Breast epithelium (tissue), 4 donors: ENCODE data around the gene CIZ1. TPM values are rescaled to one million over a fixed set of nuclear protein-coding genes. Genes with fewer than 3 reads are reported as not detected.

Source experiments
- DNase-seq, 2 donors: peaks; one replicate each; pipeline ENCODE4 v3.0.0-alpha.2; 2019; ENCODE audit warnings: low spot score in 2 of 2
- H3K27ac ChIP-seq, 2 donors: fragments of 200-600 bp; sonication (generic) in 1 of 2; one replicate each; pipeline ENCODE4 v1.5.1; 2016 to 2019; ENCODE audit warnings: mild to moderate bottlenecking in 1 of 2
- H3K27me3 ChIP-seq, 2 donors: fragments of 200-600 bp; sonication (generic) in 1 of 2; one replicate each; pipeline versions ENCODE4 v1.5.1 to v1.6.0; 2017 to 2019; ENCODE audit warnings: control low read depth in 1 of 2, mild to moderate bottlenecking in 1 of 2
- H3K36me3 ChIP-seq: fragments of 200-600 bp; one replicate; pipeline ENCODE4 v1.5.1; 2019
- H3K4me1 ChIP-seq, 2 donors: fragments of 200-600 bp; sonication (generic); one replicate each; pipeline ENCODE4 v1.5.1; 2016 to 2019; ENCODE audit warnings: control low read depth in 1 of 2
- H3K4me3 ChIP-seq, 3 donors: fragments of 200-600 bp; sonication (generic); 1 replicate in 2 of 3; 2 replicates in 1 of 3; pipeline ENCODE4 v1.5.1; 2016 to 2019; ENCODE audit warnings: mild to moderate bottlenecking in 3 of 3, moderate library complexity in 2 of 3
- H3K9me3 ChIP-seq, 2 donors: fragments of 200-600 bp; sonication (generic) in 1 of 2; one replicate each; pipeline ENCODE4 v1.5.1; 2016 to 2019; ENCODE audit warnings: control low read depth in 1 of 2
- POLR2A ChIP-seq: fragments of 450-650 bp; IDR thresholded peaks from one replicate; pipeline ENCODE4 v1.6.1; 2016; ENCODE audit warnings: antibody characterized with exemption, mild to moderate bottlenecking, moderate library complexity
- POLR2AphosphoS5 ChIP-seq, 3 donors: sonication (generic); formaldehyde crosslinking; IDR thresholded peaks; one replicate each; pipeline ENCODE4 v1.6.1; 2017; ENCODE audit warnings: antibody characterized with exemption in 3 of 3
- intact Hi-C: fragments of 100-400 bp; cut with DNase I; formaldehyde crosslinking; loops from one replicate; pipeline ENCODE4 v1.15.1; 2023; ENCODE audit warnings: low total_unique reads
- total RNA-seq, 3 donors: library from RNA; depleted of rRNA; stranded (reverse); fragments of >200 nt; gene quantifications; one replicate each; pipeline ENCODE4 v1.1.0, GENCODE V29; 2016
- TF ChIP-seq, protein P1 (sequence below), 3 donors: fragments of 450-650 bp; IDR thresholded peaks; one replicate each; pipeline ENCODE4 v1.5.1; 2016 to 2017; ENCODE audit warnings: antibody characterized with exemption in 3 of 3, mild to moderate bottlenecking in 3 of 3, moderate library complexity in 3 of 3

CIZ1 gene
- total RNA-seq, 3 donors from 2014 or later, result 54.1 to 71.8 (median 58.4) TPM

DNA sequence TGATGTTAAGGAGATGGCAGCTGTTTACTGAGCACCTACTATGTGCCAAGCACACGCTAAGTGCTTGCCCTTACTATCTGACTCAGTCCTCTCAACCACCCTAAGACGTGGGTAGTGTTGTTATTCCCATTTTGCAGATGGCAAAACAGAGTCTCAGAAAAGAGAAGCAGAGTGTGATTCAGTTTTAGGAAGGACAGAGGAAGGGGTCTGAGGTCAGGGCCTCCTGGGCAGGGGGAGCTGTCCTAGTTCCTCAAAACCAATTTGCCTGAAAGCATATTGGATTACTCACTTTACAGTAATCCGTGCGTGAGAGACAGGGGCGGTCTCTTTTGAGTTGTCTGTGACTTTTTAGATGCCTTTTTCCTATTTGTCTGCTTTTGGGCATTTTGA lies 35.0 kb upstream of the CIZ1 start:
- no peaks in the 10 kb centered on the region for H3K36me3 ChIP-seq
- no peaks in the 10 kb centered on the region for H3K4me1 ChIP-seq
- TF ChIP-seq POLR2A (no peak), POLR2AphosphoS5 (IDR thresholded peaks at IDR 0.05) (no peak)
- TF ChIP-seq, protein P1, sequence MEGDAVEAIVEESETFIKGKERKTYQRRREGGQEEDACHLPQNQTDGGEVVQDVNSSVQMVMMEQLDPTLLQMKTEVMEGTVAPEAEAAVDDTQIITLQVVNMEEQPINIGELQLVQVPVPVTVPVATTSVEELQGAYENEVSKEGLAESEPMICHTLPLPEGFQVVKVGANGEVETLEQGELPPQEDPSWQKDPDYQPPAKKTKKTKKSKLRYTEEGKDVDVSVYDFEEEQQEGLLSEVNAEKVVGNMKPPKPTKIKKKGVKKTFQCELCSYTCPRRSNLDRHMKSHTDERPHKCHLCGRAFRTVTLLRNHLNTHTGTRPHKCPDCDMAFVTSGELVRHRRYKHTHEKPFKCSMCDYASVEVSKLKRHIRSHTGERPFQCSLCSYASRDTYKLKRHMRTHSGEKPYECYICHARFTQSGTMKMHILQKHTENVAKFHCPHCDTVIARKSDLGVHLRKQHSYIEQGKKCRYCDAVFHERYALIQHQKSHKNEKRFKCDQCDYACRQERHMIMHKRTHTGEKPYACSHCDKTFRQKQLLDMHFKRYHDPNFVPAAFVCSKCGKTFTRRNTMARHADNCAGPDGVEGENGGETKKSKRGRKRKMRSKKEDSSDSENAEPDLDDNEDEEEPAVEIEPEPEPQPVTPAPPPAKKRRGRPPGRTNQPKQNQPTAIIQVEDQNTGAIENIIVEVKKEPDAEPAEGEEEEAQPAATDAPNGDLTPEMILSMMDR (IDR thresholded peaks at IDR 0.05), result no peak

DNA sequence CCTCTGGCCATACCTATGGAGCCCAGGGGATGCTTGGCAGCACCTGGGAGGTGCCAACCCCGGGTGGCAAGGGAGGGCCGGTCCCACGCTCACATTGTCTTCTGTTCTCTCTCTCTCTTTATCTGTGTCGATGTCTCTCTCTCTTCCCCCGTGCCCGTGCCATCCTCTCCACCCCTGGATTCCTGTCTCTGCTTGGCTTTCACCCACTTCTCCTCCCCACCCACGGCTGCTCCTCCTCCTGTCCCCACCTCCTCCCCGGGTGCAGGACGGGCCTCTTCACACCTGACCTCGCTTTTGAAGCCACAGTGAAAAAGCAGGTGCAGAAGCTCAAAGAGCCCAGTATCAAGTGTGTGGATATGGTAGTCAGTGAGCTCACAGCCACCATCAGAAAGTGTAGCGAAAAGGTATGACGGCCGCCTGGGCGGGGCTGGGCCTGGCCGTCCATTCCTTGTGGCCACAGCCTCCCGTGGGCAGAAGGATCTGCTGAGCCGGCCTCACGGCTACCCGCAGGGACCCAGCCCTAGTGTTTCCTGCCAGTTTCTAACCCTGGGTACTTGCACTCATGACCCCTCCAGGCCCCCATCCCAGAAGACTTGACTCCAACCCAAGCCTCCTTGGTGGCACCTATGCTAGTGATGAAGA lies 34.5 kb upstream of the CIZ1 start:
- peak overlapping the region in 1 of 2 donors; percentile 25 for H3K27ac ChIP-seq
- no peak for TF ChIP-seq POLR2A
- TF ChIP-seq, protein P1 (IDR thresholded peaks at IDR 0.05), result no peak
- no peak for TF ChIP-seq POLR2AphosphoS5 (IDR thresholded peaks at IDR 0.05)
- H3K27me3 ChIP-seq, result no peaks in the 10 kb centered on the region
- intact Hi-C loops, result no loop called here
- H3K36me3 ChIP-seq, result no peaks in the 10 kb centered on the region
- no peak for DNase-seq
- H3K4me3 ChIP-seq, result no peak overlapping the region
- H3K9me3 ChIP-seq, result no peaks in the 10 kb centered on the region
- no peaks in the 10 kb centered on the region for H3K4me1 ChIP-seq

More for the DNA sequence above, 35.0 kb upstream of the CIZ1 start:
- intact Hi-C loops, result no loop called here
- Histone ChIP-seq H3K4me3 (no peak overlapping the region), H3K9me3 (no peaks in the 10 kb centered on the region), H3K27ac (peak overlapping the region in 1 of 2 donors; percentile 25), H3K27me3 (no peaks in the 10 kb centered on the region)
- no peak for DNase-seq

DNA sequence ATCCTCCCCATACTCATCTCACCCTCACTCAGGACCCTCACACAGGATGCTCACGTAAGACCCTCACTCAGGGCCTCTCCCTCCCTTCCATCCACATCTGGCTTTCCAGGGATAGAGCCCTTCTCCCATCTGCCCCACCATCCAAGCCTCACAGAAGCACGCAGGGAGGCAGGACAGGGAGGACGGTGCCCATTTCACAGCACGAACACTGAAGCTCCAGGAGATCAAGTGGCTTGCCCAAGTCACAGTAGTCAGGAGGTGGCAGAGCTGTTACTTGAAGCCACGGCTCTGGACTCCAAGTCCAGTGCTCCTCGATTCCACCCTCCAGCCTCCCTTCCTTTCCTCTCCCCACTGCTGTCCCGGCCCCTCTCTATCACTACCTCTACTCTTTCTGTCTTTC lies 33.5 kb upstream of the CIZ1 start:
- H3K27me3 ChIP-seq, result no peaks in the 10 kb centered on the region
- TF ChIP-seq POLR2A (no peak), POLR2AphosphoS5 (IDR thresholded peaks at IDR 0.05) (no peak)
- TF ChIP-seq, protein P1 (IDR thresholded peaks at IDR 0.05), result no peak
- H3K4me1 ChIP-seq, result no peaks in the 10 kb centered on the region
- intact Hi-C loops, result no loop called here
- H3K36me3 ChIP-seq, result no peaks in the 10 kb centered on the region
- H3K27ac ChIP-seq, result no peak overlapping the region
- no peak for DNase-seq
- H3K4me3 ChIP-seq, result no peak overlapping the region
- no peaks in the 10 kb centered on the region for H3K9me3 ChIP-seq

DNA sequence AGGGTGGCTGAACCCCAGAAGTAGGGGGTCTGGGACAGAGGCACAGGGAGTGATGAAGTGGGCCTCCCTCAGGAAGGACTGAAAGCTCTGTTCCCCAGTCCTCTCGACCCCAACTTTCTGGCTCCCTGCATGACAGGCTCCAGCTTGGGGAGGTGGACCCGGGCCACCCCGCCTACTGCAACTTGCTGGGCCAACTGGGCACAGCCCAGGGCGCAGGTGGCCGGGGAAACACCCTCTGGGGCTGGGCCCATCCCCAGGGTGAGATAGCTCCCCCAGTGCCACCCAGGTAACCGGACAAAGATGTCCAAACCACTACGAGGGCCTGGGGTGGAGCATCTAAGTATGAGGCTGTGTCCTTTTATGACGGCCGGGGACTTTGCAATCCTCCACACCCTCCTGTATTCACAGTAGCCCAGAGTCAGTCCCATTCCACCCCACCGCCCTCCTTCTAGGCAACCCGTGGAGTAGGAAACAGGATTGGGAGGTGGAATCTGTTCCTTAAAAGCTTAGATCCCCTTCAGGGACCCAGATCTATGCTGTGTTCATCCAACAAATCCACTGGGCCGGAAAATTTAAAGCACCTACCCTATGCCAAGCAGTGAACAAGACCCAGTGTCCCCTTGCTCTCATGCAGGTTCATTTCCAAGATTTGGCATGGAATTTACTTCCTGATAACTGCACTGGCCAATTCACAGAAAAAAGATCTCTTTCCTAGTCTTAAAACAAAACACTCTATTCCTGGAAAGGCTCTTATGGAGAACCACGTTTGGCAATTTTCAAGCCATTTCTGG lies 31.7 kb upstream of the CIZ1 start:
- Histone ChIP-seq H3K4me1 (no peaks in the 10 kb centered on the region), H3K9me3 (no peaks in the 10 kb centered on the region), H3K27me3 (no peaks in the 10 kb centered on the region), H3K27ac (no peak overlapping the region), H3K36me3 (no peaks in the 10 kb centered on the region), H3K4me3 (no peak overlapping the region)
- TF ChIP-seq POLR2A (no peak), POLR2AphosphoS5 (IDR thresholded peaks at IDR 0.05) (no peak)
- TF ChIP-seq, protein P1 (IDR thresholded peaks at IDR 0.05), result no peak
- intact Hi-C loops, result no loop called here
- no peak for DNase-seq

DNA sequence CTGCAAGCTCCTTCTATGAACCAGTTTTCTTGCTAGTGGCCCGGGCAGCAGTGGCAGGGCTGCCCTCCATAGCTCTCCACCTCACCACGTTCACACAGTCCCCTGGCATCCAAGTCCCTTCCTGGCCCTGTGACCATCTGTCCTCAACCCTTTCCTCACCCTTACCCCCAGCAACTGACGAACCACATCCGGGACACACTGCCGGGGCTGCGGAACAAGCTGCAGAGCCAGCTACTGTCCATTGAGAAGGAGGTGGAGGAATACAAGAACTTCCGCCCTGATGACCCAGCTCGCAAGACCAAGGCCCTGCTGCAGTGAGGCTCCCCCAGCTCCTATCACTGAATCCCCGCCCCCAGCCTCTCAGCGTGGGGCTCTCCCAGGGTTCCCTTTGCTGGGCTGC lies 30.7 kb upstream of the CIZ1 start:
- no peak for DNase-seq
- intact Hi-C loops, result no loop called here

More for the DNA sequence above, 30.7 kb upstream of the CIZ1 start:
- Histone ChIP-seq H3K36me3 (no peaks in the 10 kb centered on the region), H3K27me3 (no peaks in the 10 kb centered on the region), H3K4me3 (no peak overlapping the region), H3K27ac (no peak overlapping the region), H3K4me1 (no peaks in the 10 kb centered on the region), H3K9me3 (no peaks in the 10 kb centered on the region)
- TF ChIP-seq POLR2A (no peak), POLR2AphosphoS5 (IDR thresholded peaks at IDR 0.05) (no peak)
- TF ChIP-seq, protein P1 (IDR thresholded peaks at IDR 0.05), result no peak
